Esophagus mucosa (tissue), 1 donor: Measurements from ENCODE around the gene BCOR. TPM values are rescaled to one million over a fixed set of nuclear protein-coding genes. Genes with fewer than 3 reads are reported as not detected.

Source experiments
- ATAC-seq: fragments of 200-7000 bp; cut with Tn5 transposase; one replicate; pipeline ENCODE4 v1.9.1; 2020
- total RNA-seq: library from RNA; stranded (reverse); gene quantifications from one replicate; pipeline ENCODE4 v1.2.4, GENCODE V29; 2023
- donor health status: DM: yes; HTN: yes; CAD: no.

Gene BCOR
- total RNA-seq, 1 donor from 2014 or later, result 16.2 TPM

DNA sequence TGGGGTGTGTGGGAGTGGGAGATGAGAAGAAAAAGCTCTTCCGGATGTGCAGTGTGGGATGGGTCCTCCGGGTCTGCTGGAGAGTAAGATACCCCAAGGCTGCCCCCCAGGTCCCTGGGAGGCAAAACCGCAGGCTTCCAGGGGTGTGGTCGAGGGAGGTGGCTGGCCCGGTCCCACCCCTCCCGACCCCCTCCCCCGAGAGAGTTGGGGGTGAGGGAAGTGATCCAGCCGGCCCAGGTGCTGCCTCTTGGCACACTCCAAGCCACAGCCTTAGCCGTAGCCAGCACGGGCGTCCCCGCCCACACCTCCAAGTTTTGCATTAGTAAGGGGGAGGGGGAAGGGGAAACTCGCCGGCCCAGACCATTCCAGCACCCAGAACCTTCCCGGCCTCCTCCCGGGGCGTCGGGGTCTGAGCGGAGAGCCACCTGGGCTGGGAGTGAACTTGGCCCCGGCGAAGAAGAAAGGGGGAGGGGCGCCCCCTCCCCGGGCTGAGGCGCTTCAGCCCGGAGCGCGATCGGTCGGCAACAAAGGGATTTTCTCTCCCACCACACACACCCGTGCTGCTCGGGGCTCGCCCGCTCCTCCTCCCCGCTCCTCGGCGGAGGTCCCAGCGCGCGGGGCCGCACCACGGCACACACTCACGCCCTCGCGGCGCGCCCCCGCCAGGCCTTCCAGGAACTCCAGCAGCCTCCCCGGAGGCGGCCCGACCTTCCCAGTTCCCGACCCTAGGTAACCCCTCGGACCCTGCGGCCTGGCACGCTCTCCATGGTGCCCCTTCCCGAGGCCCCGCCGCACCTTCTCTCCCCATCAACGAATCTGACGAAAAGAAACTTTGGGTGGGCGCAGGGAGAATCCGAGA is 14.4 kb downstream of the BCOR start:
- peak; percentile 60 for ATAC-seq

- no peak for ATAC-seq
These were observed 15.2 kb downstream of the BCOR start for GRCh38 chrX:40082447-40083119.

DNA sequence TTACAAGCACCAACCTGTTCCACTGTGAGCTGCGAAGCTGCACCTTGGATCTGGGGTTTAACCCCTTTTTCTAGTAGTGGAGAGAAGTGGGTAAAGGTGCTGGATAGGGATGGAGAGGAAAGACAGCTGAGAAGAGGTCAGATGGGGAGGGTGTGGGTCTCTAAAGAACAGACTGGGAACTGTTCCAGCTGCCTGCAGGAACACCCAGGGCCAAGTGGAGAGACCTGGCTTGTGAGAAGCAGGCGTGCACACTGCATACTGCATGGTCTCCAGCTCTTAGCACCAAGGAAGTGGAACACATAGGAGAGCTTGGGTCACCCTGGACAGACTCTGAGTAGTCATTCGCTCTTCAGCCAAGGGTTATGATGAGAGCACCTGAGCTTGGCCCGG is 16.1 kb downstream of the BCOR start:
- peak; percentile 9 for ATAC-seq

DNA sequence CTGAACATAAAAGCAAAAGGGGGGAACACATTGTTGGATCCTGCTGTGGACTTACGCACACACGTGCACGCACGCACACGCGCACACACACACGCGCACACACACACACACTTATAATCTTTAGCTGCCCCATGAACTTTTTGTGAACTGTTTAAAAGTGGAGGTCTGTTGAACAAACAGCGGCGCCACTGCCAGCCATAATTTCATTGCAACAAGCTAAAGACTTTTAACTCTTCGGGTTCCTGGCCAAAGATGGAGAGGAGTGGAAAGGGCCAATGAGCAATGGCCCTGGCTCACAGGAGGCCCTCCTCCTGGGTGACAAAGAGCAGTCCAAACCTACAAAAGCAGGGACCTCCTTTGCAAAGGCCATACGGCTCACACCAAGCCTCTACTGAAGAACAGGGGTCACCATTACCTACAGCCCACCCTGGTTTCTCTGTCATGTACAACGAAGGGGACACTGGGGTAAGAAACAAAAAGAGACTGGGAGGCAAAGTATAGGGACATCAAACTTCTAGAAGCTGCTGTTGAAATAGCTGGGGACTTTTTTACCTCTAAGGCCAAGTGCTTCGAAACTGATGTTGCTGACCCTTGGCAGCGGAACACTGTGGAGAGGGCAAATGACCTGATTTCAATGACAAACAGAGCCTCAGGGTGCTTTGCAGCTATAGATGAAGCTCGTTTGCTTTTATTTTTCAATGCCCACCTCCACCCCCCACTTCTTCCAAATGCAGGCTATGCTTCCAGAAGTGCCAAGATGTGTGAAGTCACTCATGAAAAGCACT is 16.7 kb downstream of the BCOR start:
- no peak for ATAC-seq

- no peak for ATAC-seq
These were observed 18.2 kb downstream of the BCOR start for GRCh38 chrX:40079572-40079971.

GRCh38 chrX:40078489-40079227 is 19.1 kb downstream of the BCOR start:
- no peak for ATAC-seq

GRCh38 chrX:40077906-40078305 is 19.9 kb downstream of the BCOR start:
- ATAC-seq, result no peak

DNA sequence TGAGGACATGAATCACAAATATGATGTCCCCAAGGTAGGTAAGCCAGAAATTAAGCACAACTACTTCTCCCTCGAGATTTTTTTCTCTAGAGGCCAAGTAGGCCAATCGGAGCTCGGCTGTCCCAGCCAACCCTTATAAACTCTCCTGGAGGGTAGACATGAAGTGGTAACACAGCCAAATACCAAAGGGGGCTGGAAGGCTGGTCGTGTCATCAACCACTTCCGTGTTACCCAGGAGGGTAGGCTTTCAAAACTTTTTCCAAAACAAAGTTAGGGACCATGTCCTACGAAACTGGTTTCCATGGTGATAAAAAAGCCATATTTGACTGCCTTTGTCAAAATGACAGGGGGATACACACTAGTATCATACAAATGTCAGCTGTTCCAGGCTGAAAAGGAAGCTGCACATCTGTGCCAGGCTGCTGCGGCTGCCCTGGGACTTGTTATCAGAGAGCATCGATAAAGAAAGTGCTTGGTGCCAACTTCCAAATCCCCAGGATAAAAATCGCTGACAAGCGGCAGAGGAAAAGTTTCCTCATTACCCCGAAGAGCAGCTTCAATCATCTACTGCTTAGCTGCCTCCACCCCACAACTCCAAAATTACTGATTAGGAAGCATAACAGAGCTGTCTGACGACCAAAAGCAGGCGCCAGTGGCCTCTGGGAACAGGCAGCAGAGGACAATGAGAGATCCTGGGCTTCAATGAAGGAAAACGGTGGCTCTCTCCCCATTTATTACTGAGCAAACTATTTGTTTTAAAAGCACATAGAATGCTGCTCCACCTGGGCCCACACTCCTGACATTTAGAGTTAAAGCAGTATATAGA is 20.8 kb downstream of the BCOR start:
- ATAC-seq, result no peak

GRCh38 chrX:40074959-40075332 is 22.8 kb downstream of the BCOR start:
- no peak for ATAC-seq

DNA sequence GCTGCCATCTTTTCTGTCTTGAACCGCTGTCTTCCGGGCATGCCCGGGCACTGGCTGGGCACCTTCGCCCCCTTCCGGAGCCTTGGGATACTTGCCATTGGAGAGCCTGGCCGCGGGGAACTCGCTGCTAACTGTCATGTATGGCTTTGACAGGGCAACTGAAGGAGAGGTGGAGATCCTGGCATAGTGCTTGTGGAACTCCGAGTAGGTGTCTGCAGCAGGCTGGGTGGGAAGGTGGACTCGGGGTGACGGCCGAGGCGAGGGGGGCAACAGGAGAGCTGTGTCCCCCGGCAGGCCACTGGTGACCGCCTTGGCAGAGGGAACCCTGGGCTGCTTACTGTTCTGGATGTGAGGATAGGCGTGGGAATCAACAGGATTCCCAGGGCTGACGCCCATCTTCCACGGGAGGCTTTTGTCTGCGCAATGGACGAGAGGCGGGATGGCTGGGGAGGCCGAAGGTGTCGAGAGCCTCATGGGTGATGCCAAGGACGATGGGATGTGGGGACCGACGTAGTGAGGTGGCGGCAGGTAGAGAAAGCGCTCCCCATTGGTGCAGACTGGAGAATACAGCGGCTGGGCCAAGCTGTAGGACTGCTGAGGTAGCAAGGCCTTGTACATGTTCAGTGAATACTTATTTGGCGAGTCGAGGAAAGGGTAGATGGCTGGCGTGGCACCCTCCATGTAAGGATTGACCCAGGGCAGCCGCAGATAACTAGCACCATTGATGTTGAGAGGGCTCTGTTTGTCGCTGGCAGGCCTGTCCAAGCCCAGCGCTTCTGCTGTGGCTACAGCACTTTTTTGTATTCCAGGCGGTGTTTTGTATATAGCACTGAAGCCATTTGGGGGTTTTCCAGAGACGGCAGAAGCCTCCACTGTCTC is 23.4 kb downstream of the BCOR start:
- ATAC-seq, result no peak

DNA sequence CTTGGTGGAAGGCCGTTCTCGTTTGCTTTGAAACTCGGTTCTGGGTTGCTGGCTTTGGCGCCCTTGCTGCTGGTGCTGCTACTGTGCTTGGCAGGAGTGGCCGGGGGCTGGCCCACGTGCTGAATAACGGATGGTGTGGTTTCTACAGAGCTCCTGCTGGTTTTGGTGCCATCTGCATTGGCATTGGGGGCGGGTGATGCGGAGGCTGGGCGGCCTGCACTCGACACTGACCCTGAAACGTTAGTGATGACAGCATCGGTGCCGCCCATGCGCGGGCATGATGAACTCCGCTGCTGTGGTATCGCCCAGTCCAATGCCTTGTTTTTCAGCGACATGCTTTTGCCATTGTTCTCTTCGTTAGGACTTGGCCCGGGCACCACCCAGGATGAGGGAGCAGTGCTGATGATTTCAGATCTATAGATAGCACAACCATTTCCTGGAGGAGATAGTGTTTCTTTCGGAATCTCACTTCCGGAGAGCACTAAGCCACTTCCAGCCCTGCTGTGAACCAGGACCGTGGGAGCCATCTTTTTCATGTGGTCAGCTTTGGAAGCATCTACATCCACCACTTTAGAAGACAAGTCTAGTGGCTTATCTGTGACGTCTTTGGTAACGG is 24.2 kb downstream of the BCOR start:
- ATAC-seq, result no peak

DNA sequence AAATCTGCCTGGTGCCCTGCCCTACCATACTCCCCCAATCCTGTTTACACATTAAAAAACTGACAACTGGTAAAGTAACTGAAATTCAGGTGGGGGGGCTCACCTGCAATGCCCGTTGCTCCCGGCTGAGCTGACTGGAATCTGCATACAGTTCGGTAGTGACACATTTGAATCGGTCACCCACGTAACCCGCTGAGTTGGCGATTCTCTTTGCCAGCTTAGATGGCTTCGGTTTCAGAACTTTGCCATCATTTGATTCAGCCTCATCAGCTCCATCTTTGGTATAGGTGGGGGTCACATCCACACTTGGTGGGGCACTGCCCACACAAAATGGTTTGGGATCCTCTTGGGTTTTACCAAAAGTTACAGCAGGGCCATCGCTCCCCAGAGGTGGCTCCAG is 25.5 kb downstream of the BCOR start:
- ATAC-seq, result no peak

DNA sequence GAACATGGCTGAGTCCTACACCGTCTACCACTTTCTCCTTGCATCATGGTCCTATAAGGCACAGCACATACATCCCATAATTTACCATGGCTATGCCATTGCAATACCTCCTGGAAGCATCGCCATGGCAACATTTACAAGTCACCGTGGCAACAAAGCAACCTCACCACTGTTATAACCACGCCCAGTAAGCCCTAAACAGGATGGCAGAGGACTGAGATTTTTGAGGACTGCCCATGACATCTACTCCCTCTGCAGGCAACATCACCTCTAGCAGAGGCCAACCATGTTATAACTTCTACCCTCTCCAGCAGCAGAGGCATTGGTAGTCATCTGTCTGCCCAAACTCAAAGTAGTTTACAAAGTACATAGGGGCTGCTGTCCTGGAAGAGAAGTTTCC is 29.7 kb downstream of the BCOR start:
- peak; percentile 43 for ATAC-seq

DNA sequence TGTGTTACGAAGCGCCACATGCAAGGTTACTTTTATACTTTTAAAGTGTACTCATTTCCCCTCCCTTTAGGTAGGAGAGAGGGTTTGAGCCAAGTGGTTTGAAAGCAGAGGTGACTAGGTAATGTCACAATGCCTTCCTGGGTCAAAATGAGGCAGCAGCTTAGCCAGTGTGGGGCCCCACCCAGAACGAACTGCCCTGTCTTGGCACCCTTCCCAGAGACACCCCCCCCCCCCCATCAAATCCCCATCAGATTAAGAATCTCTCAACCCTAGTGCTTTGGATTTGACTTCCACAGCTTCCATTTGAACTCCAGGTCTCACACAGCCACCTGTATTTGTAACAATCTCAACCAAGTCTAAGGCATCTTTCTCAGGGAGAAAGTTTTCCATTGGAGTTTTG is 31.1 kb downstream of the BCOR start:
- no peak for ATAC-seq

DNA sequence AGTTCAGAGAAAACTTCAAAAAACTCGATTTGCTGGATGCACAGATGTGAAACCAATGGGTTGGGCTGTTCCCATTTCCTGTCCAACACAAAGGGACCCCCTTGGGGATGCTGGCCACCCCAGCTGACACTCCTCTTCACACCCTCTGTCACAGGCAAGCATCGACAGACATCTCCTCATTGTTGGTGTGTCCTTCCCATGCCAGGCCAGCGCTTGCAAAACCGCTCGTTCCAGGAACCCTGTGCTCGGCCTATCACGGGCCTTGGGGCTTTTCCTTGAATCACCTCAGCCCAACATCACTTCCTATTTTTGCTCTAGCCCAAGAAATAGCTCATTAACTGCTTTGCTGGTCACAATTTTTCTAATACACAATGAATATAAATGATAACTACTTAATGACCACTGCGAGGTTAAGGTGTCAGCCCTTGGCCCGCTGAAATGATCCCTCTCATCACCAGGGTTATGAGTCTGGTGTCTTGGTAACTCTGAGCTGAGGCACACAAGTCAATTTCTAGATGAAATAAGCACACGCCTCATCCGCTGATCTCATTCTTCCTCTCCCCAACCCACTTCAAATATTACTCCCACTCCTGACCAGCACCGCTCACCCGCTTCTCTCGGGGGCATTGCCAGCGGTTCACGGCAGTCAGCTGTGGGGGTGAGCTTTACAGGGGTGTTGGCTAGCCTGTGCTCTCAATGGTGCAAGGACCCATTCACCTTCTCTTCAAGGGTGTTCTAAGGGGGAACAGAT is 32.3 kb downstream of the BCOR start:
- ATAC-seq, result no peak

DNA sequence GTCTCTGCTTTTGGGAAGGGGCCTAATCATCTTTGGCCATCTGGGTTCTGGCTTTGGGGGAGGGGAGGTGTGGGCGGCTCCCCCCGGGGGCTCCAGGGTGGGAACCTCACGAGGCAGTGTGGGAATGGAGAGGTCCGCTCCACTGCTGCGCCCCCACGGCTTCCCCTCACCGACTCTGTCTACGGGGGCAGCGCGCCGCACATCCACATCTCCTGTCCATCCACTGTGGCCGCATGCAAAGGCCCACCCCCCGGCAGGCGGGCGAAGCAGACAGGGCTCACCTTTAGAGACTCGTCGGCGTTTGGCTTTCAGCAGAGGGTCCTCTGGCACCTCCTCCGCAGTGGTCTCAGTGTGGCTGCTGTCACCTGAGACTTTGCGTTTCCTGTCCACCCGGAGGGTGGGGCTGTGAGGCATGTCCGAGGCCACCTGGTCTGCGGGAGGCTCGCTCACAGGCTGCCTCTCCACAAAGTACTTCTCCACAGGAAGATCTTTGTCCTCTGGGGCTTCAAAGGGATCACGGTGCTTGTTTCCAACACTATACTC is 33.6 kb downstream of the BCOR start:
- no peak for ATAC-seq

DNA sequence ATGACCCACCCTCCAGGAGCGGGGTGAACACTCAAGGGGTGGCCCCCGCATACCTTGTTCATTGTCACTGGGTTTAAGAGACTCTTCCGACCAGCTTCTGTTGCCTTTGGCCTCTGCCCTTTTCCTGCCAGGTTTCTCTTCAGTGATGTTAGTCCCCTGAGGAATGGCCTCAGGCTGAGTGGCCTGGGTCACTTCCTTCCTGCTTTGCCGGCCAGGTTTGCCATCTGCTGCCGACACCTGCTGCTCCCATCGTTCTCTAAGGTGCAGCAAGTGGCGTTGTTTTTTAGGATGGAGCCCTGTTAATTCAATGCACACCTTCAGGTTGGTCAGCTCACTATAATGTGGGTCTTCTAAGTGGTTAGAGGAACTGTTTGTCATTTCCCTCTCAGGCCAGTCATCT is 34.2 kb downstream of the BCOR start:
- ATAC-seq, result no peak

DNA sequence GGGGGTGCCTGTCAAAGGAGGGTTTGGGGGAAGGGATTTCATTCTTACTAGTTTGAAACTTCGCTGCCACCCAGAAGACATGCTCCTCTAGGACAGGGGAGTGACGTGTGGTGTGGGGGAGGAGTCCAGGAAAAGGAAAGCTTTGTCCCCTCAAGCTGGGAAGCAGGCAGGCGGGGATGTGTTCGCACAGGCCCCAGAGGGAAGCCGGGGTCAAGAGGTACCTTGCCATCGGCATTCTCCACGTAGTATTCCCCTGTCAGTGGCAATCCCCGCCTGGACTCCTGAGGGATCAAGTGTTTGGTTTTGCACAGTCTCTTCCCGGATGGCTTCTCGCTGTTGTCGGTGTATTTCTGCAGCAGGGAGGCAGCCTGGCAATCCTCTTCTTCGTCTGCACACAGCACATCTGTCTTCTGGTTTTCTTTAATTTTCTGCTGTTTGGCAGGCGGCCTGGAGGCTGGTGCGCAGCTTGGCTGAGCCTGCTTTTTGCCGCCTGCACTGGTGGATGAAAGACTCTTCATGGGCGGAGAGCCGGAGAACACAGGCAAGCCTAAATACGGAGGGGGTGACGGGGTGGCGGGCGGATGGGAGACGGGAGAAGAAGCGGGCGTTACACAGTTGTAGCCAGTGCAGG is 35.1 kb downstream of the BCOR start:
- ATAC-seq, result peak; percentile 49
